ENCODE data around the gene HPGD.
"Not testable (repeated sequence)": the region's sequence is repeated elsewhere in the genome, so short reads cannot be mapped to it uniquely, and the experiment has no call there.

HPGD gene

GRCh38 chr4:174503079-174503715 is 19.1 kb downstream of the HPGD start:
- H3K4me3 ChIP-seq (ENCODE audit: low read depth, low read length): no peak overlapping the region
- TF ChIP-seq CTCF (IDR thresholded peaks at IDR 0.05; ENCODE audit: borderline replicate concordance, insufficient read depth, low read depth, low read length): no peak

- no peak for TF ChIP-seq CTCF (IDR thresholded peaks at IDR 0.05; ENCODE audit: borderline replicate concordance, insufficient read depth, low read depth, low read length)
- no peak overlapping the region for H3K4me3 ChIP-seq (ENCODE audit: low read depth, low read length)
Observed at GRCh38 chr4:174496631-174497432, 25.5 kb downstream of the HPGD start.

- TF ChIP-seq CTCF (IDR thresholded peaks at IDR 0.05; ENCODE audit: borderline replicate concordance, insufficient read depth, low read depth, low read length): no peak
Observed at GRCh38 chr4:174495626-174496025, 26.7 kb downstream of the HPGD start.

GRCh38 chr4:174494726-174495125 is 27.6 kb downstream of the HPGD start:
- no peak for TF ChIP-seq CTCF (IDR thresholded peaks at IDR 0.05; ENCODE audit: borderline replicate concordance, insufficient read depth, low read depth, low read length)
- no peak overlapping the region for H3K4me3 ChIP-seq (ENCODE audit: low read depth, low read length)

More at GRCh38 chr4:174495626-174496025, 26.7 kb downstream of the HPGD start:
- H3K4me3 ChIP-seq (ENCODE audit: low read depth, low read length): no peak overlapping the region

- no peak overlapping the region for H3K4me3 ChIP-seq (ENCODE audit: low read depth, low read length)
- no peak for TF ChIP-seq CTCF (IDR thresholded peaks at IDR 0.05; ENCODE audit: borderline replicate concordance, insufficient read depth, low read depth, low read length)
Observed at GRCh38 chr4:174494146-174494545, 28.1 kb downstream of the HPGD start.

- H3K4me3 ChIP-seq (ENCODE audit: low read depth, low read length): no peak overlapping the region
- no peak for TF ChIP-seq CTCF (IDR thresholded peaks at IDR 0.05; ENCODE audit: borderline replicate concordance, insufficient read depth, low read depth, low read length)
Observed at GRCh38 chr4:174490451-174490961, 31.8 kb downstream of the HPGD start.

- not testable (repeated sequence) for H3K4me3 ChIP-seq (ENCODE audit: low read depth, low read length)
Observed at GRCh38 chr4:174488368-174488767, 33.9 kb downstream of the HPGD start.

All from GM12875 (cell line).